Measurements from ENCODE around the gene VPS45. TPM values are rescaled to one million over a fixed set of nuclear protein-coding genes. Genes with fewer than 3 reads are reported as not detected.

Gene VPS45
- total and polyA plus RNA-seq, 2 of the 8 experiments (the other 6 are each of a cell fraction or from before 2014, with no cell fraction given) = 19.1 to 27.6 TPM

DNA sequence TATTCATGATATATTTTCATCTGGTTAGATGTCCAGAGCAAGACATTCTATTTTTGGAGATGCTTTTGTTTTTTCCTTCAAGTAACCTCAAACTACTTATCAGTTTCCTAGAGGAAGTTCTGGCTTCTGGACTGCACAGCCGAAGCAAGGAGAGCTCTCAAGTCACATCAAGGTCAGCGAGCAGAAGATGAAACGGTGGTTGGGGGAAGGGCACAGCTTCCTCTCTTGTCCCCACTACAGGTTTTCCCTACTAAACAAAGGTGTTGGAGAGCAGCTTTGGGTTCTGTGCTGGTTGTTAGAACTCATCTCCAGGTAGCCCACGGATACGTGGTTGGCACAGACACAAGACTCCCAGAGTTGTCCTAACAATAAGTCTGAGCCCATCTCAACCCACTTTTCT, 77.0 kb downstream of the VPS45 start:
- H3K27ac ChIP-seq (ENCODE audit: low read depth, low read length) = no peak overlapping the region
- H2AK5ac ChIP-seq (ENCODE audit: low read depth, low read length) = no peak overlapping the region
- no peaks in the 10 kb centered on the region for H3K36me3 ChIP-seq (ENCODE audit: control insufficient read depth in 2 of 4, insufficient read depth in 4 of 4, low read length in 3 of 4)
- no peak overlapping the region for H4K8ac ChIP-seq (ENCODE audit: extremely low read depth, insufficient read depth, low read length)
- H3K14ac ChIP-seq (ENCODE audit: insufficient read length) = no peak overlapping the region
- no peak overlapping the region for H3K9ac ChIP-seq (replicated peaks in 1 of 4; ENCODE audit: extremely low read depth in 1 of 4, low read depth in 3 of 4, low read length in 3 of 4)
- CTCF ChIA-PET (ENCODE audit: partially characterized antibody) = interaction anchor here (1.5 kb wide), 1 partner anchor 25 kb away, joined by 5 read pairs; no protein-coding TSS in a partner anchor
- no peak overlapping the region for H3K23ac ChIP-seq (ENCODE audit: insufficient read length)
- H4K91ac ChIP-seq (replicated peaks; ENCODE audit: insufficient read length, low read length) = no peak overlapping the region
- no peak overlapping the region for H3K18ac ChIP-seq (ENCODE audit: extremely low read depth, low read length)
- H2BK20ac ChIP-seq (ENCODE audit: low read length) = no peak overlapping the region
- peaks cover 0 to 2% (median 0%) of the 10 kb centered on the region in 4 experiments; a peak in 1 of 7 replicates for H3K27me3 ChIP-seq (replicated peaks in 1 of 4; ENCODE audit: control insufficient read depth in 3 of 4, extremely low read depth in 1 of 4, insufficient read depth in 3 of 4, low read length in 3 of 4)
- no peaks in the 10 kb centered on the region for H3K79me2 ChIP-seq (ENCODE audit: control insufficient read depth in 1 of 2, insufficient read depth in 2 of 2, low read length in 2 of 2)
- no peak overlapping the region for H3K4ac ChIP-seq (replicated peaks; ENCODE audit: insufficient read length, low read depth, low read length)
- no peak for TF ChIP-seq MAFK (IDR thresholded peaks at IDR 0.05; ENCODE audit: low read depth, low read length)
- TF ChIP-seq JUND (IDR thresholded peaks at IDR 0.05; ENCODE audit: low read length) = no peak
- no peak for TF ChIP-seq POLR2A (IDR thresholded peaks at IDR 0.05; ENCODE audit: control extremely low read depth in 1 of 2, low read depth in 2 of 2, low read length in 2 of 2)
- TF ChIP-seq RFX5 (IDR thresholded peaks at IDR 0.05; ENCODE audit: borderline replicate concordance, low read depth, low read length) = no peak
- no peak for TF ChIP-seq SRF (IDR thresholded peaks at IDR 0.05; ENCODE audit: low read depth, low read length)
- no peak for TF ChIP-seq EGR1 (IDR thresholded peaks at IDR 0.05; ENCODE audit: borderline replicate concordance, low read depth, low read length)
- no peak for TF ChIP-seq SP1 (IDR thresholded peaks at IDR 0.05; ENCODE audit: low read depth, low read length)
- TF ChIP-seq RXRA (IDR thresholded peaks at IDR 0.05; ENCODE audit: insufficient read depth, low read depth, low read length) = no peak
- TF ChIP-seq SIN3A (conservative IDR thresholded peaks at IDR 0.05 in 1 of 2, IDR thresholded peaks at IDR 0.05 in 1 of 2; ENCODE audit: low read depth in 1 of 2, low read length in 2 of 2) = no peak
- no peak for TF ChIP-seq CEBPB (IDR thresholded peaks at IDR 0.05; ENCODE audit: low read depth, low read length)
- TF ChIP-seq TAF7 (optimal IDR thresholded peaks at IDR 0.05; ENCODE audit: borderline replicate concordance, low read depth, low read length) = no peak
- TF ChIP-seq SIRT6 (IDR thresholded peaks at IDR 0.05; ENCODE audit: low read length) = no peak
- H2BK15ac ChIP-seq (ENCODE audit: low read length) = no peak overlapping the region
- H4K20me1 ChIP-seq (replicated peaks in 1 of 2; ENCODE audit: control insufficient read depth in 1 of 2, insufficient read depth in 2 of 2, low read length in 2 of 2) = peaks cover 0 to 4% of the 10 kb centered on the region in 2 experiments
- no peak overlapping the region for H2BK120ac ChIP-seq (replicated peaks; ENCODE audit: low read depth, low read length)
- H3K9me3 ChIP-seq (ENCODE audit: insufficient read depth in 2 of 2, low read depth in 1 of 2, low read length in 1 of 2) = no peaks in the 10 kb centered on the region
- H3K79me1 ChIP-seq (ENCODE audit: low read depth, low read length) = no peaks in the 10 kb centered on the region
- no peak overlapping the region for H2AFZ ChIP-seq (ENCODE audit: low read length)
- H3K4me3 ChIP-seq (ENCODE audit: extremely low read depth in 1 of 4, insufficient read depth in 2 of 4, low read depth in 3 of 4, low read length in 4 of 4) = no peak overlapping the region
- WGBS, 2 experiments (ENCODE audit: extremely low coverage in 1 of 2, insufficient coverage in 1 of 2, insufficient read length in 1 of 2, insufficient replicate concordance in 2 of 2, low coverage in 1 of 2, low lambda C conversion rate in 2 of 2, missing lambda C conversion rate in 1 of 2) = 90% methylated on average over 5 of the region's 5 CpGs; no CpG with 5 or more reads in 1 of the 2 experiments
- no peak overlapping the region for H3K4me2 ChIP-seq (ENCODE audit: insufficient read depth in 1 of 2, low read depth in 2 of 2, low read length in 2 of 2)
- H3K4me1 ChIP-seq (replicated peaks in 1 of 4; ENCODE audit: control insufficient read depth in 3 of 4, insufficient read depth in 4 of 4, low read length in 3 of 4) = peaks cover 0 to 4% (median under 1%) of the 10 kb centered on the region in 4 experiments; a peak in 4 of 7 replicates
- no peak overlapping the region for H2BK12ac ChIP-seq (ENCODE audit: low read depth, low read length)
- POLR2A ChIA-PET (ENCODE audit: partially characterized antibody) = interaction anchor here (1.3 to 3.9 kb wide), 3 partner anchors 13 to 18 kb away, joined by 3 to 20 read pairs (median 3); no protein-coding TSS in a partner anchor
- H3K23me2 ChIP-seq (ENCODE audit: low read depth, low read length) = peaks cover 8% of the 10 kb centered on the region
- H2BK5ac ChIP-seq (ENCODE audit: low read depth, low read length) = no peak overlapping the region
- FAIRE-seq = no peak
- H3K56ac ChIP-seq (replicated peaks; ENCODE audit: insufficient read length, low read depth, low read length) = no peak overlapping the region
- DNase-seq (ENCODE audit: low read depth in 1 of 2, low spot score in 2 of 2) = peak in 1 of 2 experiments; percentile 40
- no peak overlapping the region for H4K5ac ChIP-seq (ENCODE audit: insufficient read length, low read depth, low read length)

All from H1 (cell line).